Cardiac fibroblast (primary cell): ENCODE data around the gene KANSL3.

Source experiments
- DNase-seq, 2 donors: peaks; one replicate each; pipeline versions ENCODE4 v3.0.0 to v3.0.0-alpha.2; 2010; ENCODE audit warnings: low read depth in 2 of 2
- H3K4me3 ChIP-seq, 2 donors: replicated peaks in 1 of 2; 1 replicate in 1 of 2; 2 replicates in 1 of 2; pipeline ENCODE4 v1.5.1; 2011; ENCODE audit warnings: low read depth in 2 of 2, low read length in 2 of 2, mild to moderate bottlenecking in 2 of 2, moderate library complexity in 1 of 2
- CTCF ChIP-seq: IDR thresholded peaks from one replicate; pipeline ENCODE4 v1.5.1; 2011; ENCODE audit warnings: low read depth, mild to moderate bottlenecking, low read length, inconsistent platforms

Gene KANSL3

DNA sequence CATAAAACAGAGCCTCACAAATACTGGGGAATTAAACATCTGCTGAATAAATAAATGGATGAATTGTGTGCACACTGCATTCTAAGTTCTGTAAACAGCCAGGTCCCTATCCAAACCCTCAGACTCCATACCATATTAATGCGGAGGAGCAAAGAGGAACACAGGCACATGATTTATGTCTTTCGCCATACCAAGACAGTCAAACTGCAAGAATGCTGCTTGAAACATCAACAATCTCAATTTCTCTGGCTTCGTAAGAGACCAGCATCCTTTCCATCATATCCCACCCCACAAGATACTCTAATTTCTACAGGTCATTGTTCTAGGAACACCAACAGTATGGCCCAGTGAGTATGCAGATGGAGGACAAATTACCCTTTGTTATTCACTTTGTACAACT, 15.0 kb downstream of the KANSL3 start:
- no peak for TF ChIP-seq CTCF
- no peak for DNase-seq
- H3K4me3 ChIP-seq, result no peak overlapping the region

- no peak for DNase-seq
- H3K4me3 ChIP-seq, result no peak overlapping the region
- TF ChIP-seq CTCF, result no peak
Measured at GRCh38 chr2:96622544-96622943, 15.6 kb downstream of the KANSL3 start.

- TF ChIP-seq CTCF, result no peak
- peak; percentile 54 to 64 for DNase-seq
- H3K4me3 ChIP-seq, result no peak overlapping the region
Measured at GRCh38 chr2:96618596-96619283, 19.4 kb downstream of the KANSL3 start.

DNA sequence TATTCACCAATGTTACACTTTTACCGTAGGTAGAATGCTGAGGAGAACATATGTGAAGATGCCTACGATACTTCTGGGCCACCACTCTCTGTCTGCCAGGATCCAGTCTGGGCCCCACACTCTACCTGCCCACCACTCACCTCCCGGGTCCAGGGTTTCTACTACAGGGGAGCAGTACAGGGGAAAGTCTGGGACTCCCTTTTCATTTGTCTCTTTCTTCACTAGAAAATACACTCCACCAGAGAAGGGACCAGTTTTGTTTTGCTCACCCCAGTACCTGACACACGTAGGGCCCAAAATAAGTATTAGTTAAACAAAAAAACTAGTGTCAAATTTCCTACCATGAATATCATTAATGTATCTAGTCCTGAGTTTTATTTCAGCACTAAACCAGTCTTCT, 21.1 kb downstream of the KANSL3 start:
- no peak overlapping the region for H3K4me3 ChIP-seq
- no peak for TF ChIP-seq CTCF
- DNase-seq, result no peak

DNA sequence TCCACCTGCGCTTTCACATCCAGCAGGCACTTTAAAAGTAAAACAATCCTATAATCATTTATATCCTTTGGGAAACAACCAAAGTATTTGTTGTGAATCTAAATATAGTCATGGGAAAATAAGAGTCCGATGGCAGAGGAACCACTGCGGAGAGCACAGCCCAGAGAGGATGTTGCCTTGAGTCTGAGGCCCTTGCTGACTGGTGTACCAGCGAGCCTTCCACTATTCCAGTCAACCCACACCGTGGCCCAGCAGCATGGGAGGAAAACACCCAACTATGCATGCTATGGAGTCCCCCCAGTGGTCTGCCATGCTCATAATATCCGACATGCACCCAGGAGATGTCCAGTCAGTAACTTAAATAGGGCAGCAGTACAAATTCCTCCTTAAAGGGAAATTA, 21.6 kb downstream of the KANSL3 start:
- no peak for TF ChIP-seq CTCF
- H3K4me3 ChIP-seq, result no peak overlapping the region
- DNase-seq, result no peak

GRCh38 chr2:96616128-96616527, 22.0 kb downstream of the KANSL3 start:
- TF ChIP-seq CTCF, result no peak
- no peak for DNase-seq
- H3K4me3 ChIP-seq, result no peak overlapping the region
